ENCODE results near the gene COBLL1.

COBLL1 gene

GRCh38 chr2:164812378-164812777, 29.2 kb downstream of the COBLL1 start:
- Histone ChIP-seq H2AFZ (ENCODE audit: low read depth, low read length) (no peak overlapping the region), H3K27ac (ENCODE audit: low read length) (no peak overlapping the region), H3K4me3 (ENCODE audit: low read length) (no peak overlapping the region), H3K79me2 (ENCODE audit: low read length) (no peaks in the 10 kb centered on the region), H3K4me2 (ENCODE audit: low read length) (no peak overlapping the region), H3K9me3 (ENCODE audit: insufficient read depth, low read length) (no peaks in the 10 kb centered on the region), H4K20me1 (ENCODE audit: insufficient read depth, low read length) (no peaks in the 10 kb centered on the region), H3K27me3 (ENCODE audit: low read depth, low read length) (no peaks in the 10 kb centered on the region), H3K9ac (ENCODE audit: low read length) (no peak overlapping the region), H3K4me1 (ENCODE audit: low read length) (peaks cover 11% of the 10 kb centered on the region), H3K36me3 (replicated peaks; ENCODE audit: low read depth, low read length) (no peaks in the 10 kb centered on the region)
- no peak for TF ChIP-seq EZH2phosphoT487 (IDR thresholded peaks at IDR 0.05; ENCODE audit: low read depth)
- TF ChIP-seq CTCF (IDR thresholded peaks at IDR 0.05; ENCODE audit: low read depth, low read length): no peak

- no peaks in the 10 kb centered on the region for H3K9me3 ChIP-seq (ENCODE audit: insufficient read depth, low read length)
- H2AFZ ChIP-seq (ENCODE audit: low read depth, low read length): no peak overlapping the region
- H3K9ac ChIP-seq (ENCODE audit: low read length): no peak overlapping the region
- H3K36me3 ChIP-seq (replicated peaks; ENCODE audit: low read depth, low read length): no peaks in the 10 kb centered on the region
- H3K27ac ChIP-seq (ENCODE audit: low read length): no peak overlapping the region
- H3K4me3 ChIP-seq (ENCODE audit: low read length): no peak overlapping the region
- TF ChIP-seq EZH2phosphoT487 (IDR thresholded peaks at IDR 0.05; ENCODE audit: low read depth) (no peak), CTCF (IDR thresholded peaks at IDR 0.05; ENCODE audit: low read depth, low read length) (no peak)
- H3K4me2 ChIP-seq (ENCODE audit: low read length): no peak overlapping the region
- H3K79me2 ChIP-seq (ENCODE audit: low read length): no peaks in the 10 kb centered on the region
- no peaks in the 10 kb centered on the region for H3K27me3 ChIP-seq (ENCODE audit: low read depth, low read length)
- no peaks in the 10 kb centered on the region for H4K20me1 ChIP-seq (ENCODE audit: insufficient read depth, low read length)
- H3K4me1 ChIP-seq (ENCODE audit: low read length): peaks cover 11% of the 10 kb centered on the region
These were observed 29.8 kb downstream of the COBLL1 start for GRCh38 chr2:164811819-164812218.

DNA sequence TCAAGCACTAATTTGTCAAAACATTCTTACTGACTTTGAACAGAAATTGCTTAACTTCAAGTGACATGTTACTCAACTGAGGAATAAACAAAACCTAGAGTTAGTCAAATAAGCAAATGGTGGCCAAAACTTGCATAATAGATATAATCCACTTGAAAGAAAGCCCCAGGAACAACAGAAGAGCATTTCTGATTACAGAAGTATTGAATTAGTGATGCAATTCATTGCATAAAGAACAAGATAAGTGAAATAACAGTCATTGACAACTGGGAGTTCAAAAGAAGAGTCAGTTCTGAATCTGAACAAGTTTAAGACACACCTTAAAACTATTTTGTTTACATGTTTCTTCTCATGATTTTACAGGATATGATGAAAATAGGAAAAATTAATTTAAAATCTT, 30.8 kb downstream of the COBLL1 start:
- no peak overlapping the region for H3K4me2 ChIP-seq (ENCODE audit: low read length)
- TF ChIP-seq CTCF (IDR thresholded peaks at IDR 0.05; ENCODE audit: low read depth, low read length) (no peak), EZH2phosphoT487 (IDR thresholded peaks at IDR 0.05; ENCODE audit: low read depth) (no peak)
- no peak overlapping the region for H3K9ac ChIP-seq (ENCODE audit: low read length)
- H3K36me3 ChIP-seq (replicated peaks; ENCODE audit: low read depth, low read length): no peaks in the 10 kb centered on the region
- peaks cover 10% of the 10 kb centered on the region for H3K4me1 ChIP-seq (ENCODE audit: low read length)
- no peak overlapping the region for H3K27ac ChIP-seq (ENCODE audit: low read length)
- no peaks in the 10 kb centered on the region for H3K27me3 ChIP-seq (ENCODE audit: low read depth, low read length)
- H4K20me1 ChIP-seq (ENCODE audit: insufficient read depth, low read length): no peaks in the 10 kb centered on the region
- H3K9me3 ChIP-seq (ENCODE audit: insufficient read depth, low read length): no peaks in the 10 kb centered on the region
- no peak overlapping the region for H2AFZ ChIP-seq (ENCODE audit: low read depth, low read length)
- no peak overlapping the region for H3K4me3 ChIP-seq (ENCODE audit: low read length)
- no peaks in the 10 kb centered on the region for H3K79me2 ChIP-seq (ENCODE audit: low read length)

DNA sequence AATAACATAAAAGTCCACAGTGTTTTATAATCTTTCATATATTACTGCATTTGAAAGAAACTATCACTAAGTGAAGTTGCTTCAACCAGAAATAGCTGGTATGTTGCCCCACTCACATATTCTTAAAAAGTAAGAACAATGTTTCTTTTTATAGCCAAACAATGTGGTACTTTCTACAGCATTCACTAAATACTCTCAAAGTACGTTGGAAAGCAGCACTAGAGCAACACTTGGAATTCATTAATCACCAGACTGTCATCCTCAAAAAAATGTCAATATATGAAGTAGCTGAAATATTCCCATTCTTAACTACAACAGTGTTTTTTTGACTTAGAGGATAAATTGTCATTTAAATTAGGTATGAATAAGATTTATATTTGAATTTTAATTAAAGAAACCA, 32.8 kb downstream of the COBLL1 start:
- Histone ChIP-seq H3K9ac (ENCODE audit: low read length) (no peak overlapping the region), H3K9me3 (ENCODE audit: insufficient read depth, low read length) (no peaks in the 10 kb centered on the region), H3K27ac (ENCODE audit: low read length) (no peak overlapping the region), H3K36me3 (replicated peaks; ENCODE audit: low read depth, low read length) (no peaks in the 10 kb centered on the region), H2AFZ (ENCODE audit: low read depth, low read length) (no peak overlapping the region), H3K27me3 (ENCODE audit: low read depth, low read length) (no peaks in the 10 kb centered on the region), H3K4me2 (ENCODE audit: low read length) (no peak overlapping the region), H3K79me2 (ENCODE audit: low read length) (no peaks in the 10 kb centered on the region), H4K20me1 (ENCODE audit: insufficient read depth, low read length) (no peaks in the 10 kb centered on the region), H3K4me1 (ENCODE audit: low read length) (peaks cover 7% of the 10 kb centered on the region), H3K4me3 (ENCODE audit: low read length) (no peak overlapping the region)
- TF ChIP-seq EZH2phosphoT487 (IDR thresholded peaks at IDR 0.05; ENCODE audit: low read depth): no peak
